ENCODE results near the gene QRICH2. TPM values are rescaled to one million over a fixed set of nuclear protein-coding genes. Genes with fewer than 3 reads are reported as not detected.
"Not testable (repeated sequence)": the region's sequence is repeated elsewhere in the genome, so short reads cannot be mapped to it uniquely, and the experiment has no call there.

Gene QRICH2
- polyA plus RNA-seq, 1 donor, result 3.5 TPM

DNA sequence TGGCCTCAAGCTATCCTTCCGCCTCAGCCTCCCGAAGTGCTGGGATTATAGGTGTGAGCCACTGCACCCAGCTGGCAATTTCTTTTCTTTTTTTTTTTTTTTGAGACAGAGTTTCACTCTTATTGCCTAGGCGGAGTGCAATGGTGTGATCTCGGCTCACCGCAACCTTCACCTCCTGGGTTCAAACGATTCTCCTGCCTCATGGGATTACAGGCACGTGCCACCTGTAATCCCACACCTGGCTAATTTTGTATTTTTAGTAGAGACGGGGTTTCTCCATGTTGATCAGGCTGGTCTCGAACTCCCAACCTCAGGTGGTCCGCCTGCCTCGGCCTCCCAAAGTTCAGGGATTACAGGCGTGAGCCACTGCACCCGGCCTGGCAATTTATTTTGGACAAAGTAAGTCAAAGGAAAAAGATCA, 40.5 kb downstream of the QRICH2 start:
- not testable (repeated sequence) for DNase-seq (ENCODE audit: low read depth)

DNA sequence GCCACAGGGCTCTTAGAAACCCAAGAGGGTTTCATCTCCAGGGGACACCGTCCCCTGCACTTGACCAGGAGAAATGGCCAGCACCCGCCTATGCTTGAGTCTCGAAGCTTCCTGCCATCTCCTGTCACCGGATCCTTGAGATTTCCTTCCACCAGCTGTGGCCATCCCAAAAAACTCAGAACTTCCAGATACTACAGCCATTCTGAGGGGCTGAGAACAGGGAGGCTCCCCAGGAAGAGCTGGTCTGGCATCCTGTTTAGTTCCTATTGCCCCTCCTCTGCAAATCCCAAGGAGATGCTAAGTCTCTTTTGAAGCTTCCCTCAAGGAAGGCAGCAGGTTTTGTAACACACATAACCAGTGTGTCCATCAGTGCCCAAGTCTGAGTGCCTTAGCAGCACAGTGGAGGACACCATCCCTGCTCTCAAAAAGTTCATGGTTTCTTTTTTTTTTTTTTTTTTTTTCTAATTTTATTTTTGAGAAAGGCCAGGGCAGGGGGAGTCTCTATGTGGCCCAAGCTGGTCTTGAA, 41.0 kb downstream of the QRICH2 start:
- no peak for DNase-seq (ENCODE audit: low read depth)

DNA sequence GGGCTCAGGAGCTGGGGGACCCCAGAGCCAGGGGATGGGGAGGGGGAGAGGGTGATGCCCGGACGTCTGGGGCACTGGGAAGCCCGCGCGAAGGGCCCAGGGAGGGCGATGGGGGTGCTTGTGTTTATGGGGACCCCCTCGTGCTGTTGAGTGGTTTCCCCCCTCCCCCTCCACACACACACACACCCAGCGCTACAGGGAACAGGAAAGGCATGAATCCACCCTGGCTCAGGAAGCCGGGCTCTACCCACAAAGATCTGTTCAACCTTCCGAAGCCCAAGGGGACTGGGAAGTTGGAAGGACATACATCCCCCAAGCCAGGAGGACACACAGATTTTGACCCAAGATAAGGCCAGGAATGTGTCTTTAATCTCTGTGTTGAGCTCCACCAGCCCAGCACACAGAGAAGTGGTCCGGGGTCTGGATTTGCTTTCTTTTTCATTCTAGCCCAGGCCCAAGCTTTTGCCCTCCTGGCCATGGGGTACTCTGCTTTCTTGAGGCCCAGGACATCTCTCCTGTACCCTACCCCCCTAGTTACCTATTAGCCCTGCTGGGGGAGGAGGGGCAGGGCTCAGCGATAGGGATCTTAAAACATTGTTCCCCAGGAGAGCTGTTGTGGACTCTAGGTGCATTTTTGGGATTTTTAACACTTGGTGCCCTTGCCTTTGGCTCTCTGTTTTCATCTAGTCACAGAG, 41.7 kb downstream of the QRICH2 start:
- DNase-seq (ENCODE audit: low read depth), result no peak

DNA sequence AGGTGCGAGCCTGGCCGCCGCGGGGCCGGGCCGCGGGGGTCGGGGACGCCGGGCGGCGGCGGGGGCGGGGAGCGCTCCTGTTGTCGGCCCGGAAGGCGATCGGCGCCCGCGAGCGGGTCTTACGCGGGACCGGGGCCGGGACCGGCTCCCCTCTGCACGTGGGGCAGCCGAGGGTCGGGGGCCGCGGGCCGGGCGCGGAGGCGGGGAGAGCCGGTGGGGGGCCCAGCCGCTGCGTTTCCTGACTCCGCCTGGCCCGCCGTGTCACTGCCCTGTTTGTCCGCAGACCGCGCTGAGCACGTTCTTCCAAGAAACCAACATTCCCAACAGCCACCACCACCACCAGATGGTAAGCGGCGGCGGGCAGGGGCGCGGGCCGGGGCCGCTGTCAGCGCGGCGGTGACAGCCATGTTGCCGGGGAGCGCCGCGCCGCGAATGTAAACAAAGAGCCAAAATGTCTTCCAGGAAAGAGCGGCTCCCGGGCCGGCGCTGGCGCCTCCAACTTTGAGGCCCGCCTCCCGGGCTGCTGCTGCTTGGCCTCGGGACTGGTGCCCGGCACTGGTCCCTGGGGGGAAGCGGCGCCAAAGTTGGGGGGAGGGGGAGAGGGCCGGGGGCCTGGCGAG, 42.3 kb downstream of the QRICH2 start:
- DNase-seq (ENCODE audit: low read depth), result no peak

DNA sequence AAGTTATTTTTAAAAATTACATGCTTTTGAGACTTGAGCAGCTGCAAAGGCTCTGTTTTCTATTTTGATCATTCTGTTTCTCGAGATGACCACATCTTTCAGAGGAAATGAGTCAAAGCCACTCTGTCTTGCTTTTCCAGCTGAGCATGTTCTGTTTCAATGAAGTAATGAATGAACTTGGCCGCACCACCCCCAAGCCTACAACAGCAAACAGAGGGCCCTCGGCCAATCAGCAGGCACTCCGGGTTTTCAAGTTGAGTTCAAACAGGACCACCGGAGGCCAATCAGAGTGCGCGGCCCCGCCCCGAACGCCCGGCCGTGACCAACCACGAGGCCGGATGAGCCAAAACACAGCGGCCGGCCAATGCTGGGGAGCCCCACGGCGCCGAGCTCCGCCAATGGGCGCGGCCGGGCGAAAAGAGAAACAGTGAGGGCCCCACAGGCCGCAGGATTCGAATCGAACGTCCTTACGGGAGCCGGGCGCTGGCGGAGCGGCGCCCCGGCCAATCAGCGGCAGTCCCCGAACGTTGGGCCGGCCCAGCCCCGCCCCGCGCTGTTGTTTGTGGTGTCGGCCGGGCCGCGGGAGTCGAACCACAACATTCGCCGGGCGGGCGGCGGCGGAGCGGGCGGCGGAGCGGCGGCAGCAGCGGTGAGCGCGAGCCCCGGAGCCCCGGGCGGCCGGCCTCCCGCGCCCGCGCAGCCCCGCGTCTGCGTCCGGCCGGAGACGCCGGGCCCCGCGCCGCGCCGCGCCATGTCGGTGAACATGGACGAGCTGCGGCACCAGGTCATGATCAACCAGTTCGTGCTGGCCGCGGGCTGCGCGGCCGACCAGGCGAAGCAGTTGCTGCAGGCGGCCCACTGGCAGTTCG, 43.1 kb downstream of the QRICH2 start, which contains the start of gene UBALD2:
Gene UBALD2 (plus strand): TSS at position 594 of the 869 bp plus-strand sequence. CDS start 158 bp downstream, at position 752.
- peak; percentile 92 for DNase-seq (ENCODE audit: low read depth)

DNA sequence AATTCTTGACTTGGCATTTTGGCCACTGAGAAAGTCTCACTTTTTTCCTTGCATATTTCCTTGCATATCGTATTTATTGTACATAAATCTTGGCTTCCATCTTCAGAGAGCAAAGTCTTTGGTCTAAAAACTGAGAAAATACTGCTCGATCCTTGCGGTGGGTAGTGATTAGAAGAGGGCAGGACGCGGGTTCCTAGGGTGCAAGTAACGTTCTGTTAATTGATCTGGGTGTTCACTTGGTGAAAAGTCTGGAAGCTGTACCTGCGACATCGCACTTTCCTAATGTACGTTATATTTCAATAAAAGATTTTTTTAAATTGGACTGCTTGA, 43.7 kb downstream of the QRICH2 start:
- no peak for DNase-seq (ENCODE audit: low read depth)

DNA sequence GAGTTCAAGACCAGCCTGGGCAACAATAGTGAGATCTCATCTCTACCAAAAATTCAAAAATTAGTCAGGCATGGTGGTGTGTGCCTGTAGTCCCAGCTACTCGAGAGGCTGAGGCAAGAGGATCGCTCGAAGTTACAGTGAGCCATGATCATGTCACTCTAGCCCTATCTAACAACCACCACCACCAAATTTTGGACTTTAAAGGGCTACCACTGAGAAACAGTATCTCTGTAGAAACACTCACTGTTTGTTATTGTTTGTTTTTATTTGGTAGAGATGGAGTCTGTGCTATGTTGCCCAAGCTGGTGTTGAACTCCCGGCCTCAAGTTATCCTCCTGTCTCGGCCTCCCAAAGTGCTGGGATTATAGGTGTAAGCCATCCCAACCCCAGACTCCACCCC, 44.2 kb downstream of the QRICH2 start:
- DNase-seq (ENCODE audit: low read depth), result no peak

DNA sequence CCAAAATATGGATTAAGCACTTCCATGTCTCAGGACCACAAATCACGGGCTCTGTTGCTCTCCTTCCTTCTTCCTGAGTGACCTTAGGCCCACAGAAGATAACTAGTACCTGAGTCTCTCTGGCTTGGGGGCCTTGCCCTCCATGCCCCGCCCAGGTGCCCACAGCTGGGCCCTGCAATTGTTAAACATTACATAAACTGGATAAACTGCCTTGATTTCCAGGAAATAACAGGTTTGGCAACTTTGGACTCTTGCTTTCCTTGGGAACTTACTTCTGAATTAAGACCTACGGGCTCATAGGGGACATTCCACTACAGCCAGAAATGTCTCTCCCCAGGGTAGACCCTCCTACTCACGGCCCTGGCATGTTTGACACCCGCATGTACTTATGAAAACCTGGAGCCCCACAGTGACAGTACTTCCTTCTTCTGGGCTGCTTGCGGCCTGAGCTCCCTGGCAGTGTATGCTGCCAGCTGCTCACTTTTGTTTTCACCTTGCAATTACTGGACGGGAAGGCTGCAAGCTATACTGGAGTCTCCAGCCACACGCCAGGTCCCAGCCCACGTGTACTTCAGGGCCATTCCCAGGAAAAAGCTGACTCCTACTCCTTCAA, 45.2 kb downstream of the QRICH2 start:
- DNase-seq (ENCODE audit: low read depth), result no peak

DNA sequence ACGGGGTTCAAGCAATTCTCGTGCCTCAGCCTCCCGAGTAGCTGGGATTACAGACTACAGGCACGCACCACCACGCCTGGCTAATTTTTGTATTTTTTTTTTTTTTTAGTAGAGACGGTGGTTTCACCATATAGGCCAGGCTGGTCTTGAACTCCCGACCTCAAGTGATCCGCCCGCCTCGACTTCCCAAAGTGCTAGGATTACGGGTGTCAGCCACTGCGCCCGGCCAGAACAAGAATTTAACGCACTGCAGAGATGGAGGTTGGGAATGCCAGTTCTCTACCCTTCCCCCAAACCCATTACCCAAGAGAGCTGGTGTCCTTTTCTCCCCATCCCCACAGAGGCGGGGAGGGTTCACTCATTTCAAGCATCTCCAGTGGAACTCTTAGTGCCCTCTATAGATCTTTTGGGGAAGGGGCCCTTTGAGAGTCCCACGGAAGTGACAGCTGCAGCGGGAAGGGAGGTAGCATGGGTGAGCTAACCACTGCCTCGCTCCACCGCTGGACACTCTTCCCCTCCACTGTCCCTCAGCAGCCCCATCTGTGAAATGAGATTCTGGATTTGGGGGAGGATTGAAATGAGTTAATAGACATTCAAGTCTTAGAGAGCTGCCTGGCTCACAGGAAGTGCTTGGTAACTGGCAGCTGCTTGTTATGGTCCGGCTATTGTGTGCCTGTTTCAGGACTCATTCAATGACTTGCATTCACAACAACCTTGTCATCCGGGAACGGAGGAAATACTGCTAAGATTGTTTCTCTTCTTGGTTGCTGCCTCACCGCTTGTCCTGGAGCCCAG, 46.5 kb downstream of the QRICH2 start:
- DNase-seq (ENCODE audit: low read depth), result no peak

DNA sequence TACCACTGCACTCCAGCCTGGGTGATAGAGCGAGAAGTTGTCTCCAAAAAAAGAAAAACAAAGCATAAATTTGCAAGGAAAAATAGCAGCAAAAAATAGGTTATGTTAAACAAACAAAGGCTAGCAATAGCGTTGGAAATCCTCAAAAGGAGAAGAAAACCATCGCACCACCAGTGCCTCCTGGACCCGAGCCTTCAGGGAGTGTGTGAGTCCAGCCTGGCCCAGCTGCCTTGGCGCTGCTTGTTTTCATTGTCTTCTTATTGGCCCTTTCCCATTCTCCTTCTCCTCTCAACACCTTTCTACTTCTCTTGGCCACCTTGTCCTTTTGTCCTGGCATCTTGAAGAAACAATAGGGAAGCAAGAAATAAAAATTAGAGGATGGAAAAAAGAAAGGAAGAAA, 47.4 kb downstream of the QRICH2 start:
- no peak for DNase-seq (ENCODE audit: low read depth)

DNA sequence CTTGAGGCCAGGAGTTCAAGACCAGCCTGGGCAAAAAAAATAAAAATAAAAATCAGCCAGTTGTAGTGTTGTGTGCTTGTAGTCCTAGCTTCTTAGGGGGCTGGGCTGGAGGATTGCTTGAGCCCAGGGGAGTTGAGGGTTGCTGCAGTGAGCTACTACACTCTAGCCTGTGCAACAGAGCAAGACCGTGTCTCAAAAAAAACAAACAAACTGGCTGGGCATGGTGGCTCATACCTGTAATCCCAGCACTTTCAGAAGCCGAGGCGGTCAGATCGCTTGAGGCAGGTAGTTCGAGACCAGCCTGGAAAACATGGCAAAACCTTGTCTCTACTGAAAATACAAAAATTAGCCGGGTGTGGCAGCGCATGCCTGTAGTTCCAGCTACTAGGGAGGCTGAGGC, 47.9 kb downstream of the QRICH2 start:
- no peak for DNase-seq (ENCODE audit: low read depth)

DNA sequence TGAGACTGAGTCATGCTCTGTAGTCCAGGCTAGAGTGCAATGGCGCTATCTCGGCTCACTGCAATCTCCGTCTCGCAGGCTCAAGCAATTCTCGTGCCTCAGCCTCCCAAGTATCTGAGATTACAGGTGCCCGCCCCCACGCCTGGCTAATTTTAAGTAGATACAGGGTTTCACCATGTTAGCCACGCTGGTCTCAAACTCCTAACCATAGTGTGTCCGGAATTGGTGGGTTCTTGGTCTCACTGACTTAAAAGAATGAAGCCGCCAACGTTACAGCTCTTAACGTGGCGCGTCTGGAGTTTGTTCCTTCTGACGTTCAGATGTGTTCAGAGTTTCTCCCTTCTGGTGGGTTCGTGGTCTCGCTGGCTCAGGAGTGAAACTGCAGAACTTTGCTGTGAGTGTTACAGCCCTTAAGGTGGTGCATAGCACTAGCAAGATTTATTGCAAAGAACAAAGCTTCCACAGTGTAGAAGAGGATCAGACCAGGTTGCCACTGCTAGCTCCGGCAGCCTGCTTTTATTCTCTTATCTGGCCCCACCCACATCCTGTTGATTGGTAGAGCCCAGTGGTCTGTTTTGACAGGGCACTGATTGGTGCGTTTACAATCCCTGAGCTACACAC, 51.5 kb downstream of the QRICH2 start:
- DNase-seq (ENCODE audit: low read depth), result not testable (repeated sequence)

DNA sequence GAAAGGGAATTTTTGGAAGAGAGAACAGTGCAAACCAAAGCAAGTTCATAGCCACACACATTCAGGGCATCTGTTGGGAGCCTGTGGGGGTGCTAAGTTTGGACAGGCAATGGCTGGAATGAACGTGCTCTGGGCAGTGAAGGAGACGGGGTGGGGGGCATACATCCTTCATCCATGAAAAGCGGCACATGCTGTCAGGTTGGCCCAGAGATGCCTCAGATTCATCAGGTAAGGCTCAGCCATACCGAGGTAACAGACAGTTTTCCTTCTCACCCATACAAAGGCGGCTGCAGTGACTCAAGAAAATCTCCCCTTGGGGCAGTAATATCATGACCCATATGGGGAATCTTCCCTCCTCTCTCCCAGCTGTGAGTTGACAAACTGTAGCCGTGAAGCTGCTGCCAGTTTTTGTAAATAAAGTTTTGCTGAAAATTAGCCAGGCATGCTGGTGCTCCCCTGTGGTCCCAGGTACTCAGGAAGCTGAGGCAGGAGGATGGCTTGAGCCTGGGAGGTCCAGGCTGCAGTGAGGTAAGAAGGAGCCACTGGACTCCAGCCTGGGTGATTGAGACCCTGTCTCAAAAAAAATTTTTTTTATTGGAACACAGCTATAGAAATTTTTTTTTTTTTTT, 52.2 kb downstream of the QRICH2 start:
- DNase-seq (ENCODE audit: low read depth), result no peak

DNA sequence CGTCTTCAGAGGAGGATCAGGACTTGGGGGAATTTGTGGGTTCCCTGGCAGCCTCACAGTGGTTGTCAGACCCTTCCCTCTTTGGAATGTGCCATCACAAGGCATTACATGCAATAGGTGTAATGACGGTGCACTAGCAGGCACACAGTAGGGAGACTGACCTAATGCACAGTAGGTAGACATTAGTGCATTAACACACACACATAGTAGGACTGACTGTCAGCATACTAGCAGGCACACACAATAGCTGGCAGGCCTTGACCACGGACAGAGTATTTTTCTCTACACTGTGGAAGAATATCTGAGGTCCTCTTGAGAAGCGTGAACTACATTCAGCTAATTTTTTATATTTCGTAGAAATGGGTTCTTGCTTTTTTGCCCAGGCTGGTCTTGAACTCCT, 53.8 kb downstream of the QRICH2 start:
- no peak for DNase-seq (ENCODE audit: low read depth)

DNA sequence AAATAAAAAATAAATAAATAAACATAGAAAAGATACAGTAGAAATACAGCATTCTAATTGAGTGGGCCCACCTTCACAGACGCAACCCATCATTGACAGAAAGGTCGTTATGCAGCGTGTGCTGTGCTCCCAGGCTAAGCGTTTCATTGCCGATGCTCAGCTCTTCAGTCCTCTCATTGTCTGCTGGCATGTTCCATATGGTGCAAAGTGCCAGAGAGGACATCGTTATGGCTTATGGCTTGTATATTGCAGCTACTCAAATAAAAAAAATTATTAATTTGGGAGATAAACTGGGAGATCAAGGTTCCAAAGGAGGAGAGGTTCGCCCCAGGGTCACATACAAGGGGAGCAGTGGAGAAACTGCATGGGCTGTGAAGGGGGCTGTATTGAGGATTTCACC, 54.2 kb downstream of the QRICH2 start:
- no peak for DNase-seq (ENCODE audit: low read depth)

DNA sequence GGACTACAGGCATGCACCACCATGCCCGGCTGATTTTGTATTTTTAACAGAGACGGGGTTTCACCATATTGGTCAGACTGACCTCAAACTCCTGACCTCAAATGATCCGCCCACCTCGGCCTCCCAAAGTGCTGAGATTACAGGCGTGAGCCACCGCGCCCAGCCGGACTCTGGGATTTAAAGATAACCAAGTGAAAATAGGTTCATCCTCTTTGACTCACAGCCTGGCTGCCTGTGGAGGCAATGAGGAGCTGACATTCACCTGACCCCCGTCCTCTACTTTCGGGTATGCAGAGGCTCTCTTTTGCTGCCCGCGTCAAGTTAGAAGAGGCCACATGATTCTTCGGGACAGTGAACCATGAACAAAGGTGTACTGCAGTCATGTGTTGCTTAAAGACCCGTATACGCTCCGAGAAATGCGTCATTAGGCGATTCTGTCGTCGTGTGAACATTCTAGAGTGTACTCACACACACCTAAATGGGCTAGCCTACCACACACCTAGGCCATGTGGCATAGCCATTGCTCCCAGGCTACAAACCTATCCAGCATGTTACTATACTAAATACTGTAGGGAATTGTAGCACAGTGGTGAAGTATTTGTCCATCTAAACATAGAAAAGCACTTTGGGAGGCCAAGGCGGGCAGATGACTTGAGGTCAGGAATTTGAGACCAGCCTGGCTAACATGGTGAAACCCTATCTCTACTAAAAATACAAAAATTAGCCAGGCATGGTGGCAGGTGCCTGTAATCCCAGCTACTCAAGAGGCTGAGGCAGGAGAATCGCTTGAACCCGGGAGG, 54.9 kb downstream of the QRICH2 start:
- DNase-seq (ENCODE audit: low read depth), result not testable (repeated sequence)

DNA sequence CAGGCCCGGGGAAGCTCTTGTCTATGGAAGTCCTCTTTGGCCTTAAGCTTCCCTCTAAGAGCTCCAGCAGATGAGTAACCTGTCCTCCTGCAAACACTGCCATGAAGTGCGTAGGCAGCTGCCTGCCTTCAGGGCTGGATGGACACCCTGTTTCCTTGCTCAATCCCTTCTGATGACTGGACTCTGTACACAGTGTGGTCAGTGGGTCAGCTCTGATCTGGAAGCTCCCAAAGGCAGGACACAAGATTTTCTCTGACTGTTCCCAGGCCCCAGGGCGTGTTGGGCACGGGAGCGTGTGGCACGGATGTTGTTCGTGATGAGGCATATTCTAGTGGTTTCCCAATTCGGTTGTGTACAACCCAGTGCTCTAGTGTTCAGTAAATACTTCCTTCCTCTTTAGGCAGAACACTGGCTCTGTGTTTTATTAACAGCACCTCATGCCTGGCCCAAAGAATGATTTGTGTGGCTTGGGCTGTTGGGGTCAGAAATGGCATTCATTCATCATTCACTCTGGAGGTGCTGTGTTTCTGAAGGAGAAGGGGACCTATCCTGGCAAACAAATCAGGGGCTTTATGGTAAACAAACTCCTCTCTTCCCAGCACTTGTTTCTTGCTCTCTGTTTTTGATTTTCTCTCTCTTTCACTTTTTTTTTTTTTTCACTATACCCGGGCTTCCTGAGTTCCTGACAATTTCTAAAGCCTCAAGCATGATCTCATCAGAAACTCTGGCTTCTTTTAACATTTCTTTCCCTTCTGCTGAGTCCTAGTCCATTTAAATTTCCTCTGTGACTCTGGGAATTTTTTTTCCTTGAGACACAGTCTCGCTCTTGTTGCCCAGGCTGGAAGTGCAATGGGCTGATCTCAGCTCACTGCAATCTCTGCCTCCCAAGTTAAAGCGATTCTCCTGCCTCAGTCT, 55.8 kb downstream of the QRICH2 start:
- DNase-seq (ENCODE audit: low read depth), result no peak

DNA sequence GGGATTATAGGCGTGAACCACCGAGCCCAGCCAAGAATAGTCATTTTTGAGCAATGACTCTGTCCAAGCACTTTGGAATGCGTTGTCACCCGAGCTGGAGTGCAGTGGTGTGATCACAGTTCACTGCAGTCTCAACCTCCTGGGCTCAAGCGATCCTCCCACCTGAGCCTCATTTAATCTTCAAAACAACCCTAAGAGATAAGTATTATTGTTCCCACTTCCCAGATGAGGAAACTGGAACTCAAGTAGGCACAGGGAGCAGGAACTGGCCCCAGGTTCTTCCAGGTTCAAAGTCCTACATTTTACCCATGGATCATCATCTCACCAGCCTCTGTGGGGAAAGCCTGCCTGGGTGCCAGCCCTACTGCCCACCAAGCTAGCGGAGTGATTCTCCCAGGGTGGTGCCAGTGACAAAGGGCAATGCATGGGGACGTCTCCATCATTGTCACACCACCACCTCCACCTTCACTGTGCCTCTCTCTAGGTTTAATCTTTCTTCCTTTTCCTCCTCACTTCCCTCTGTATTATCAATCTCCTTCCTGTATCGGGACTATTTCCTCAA, 56.5 kb downstream of the QRICH2 start:
- DNase-seq (ENCODE audit: low read depth), result no peak
